Caco-2 (cell line): ENCODE measurements around the gene NUTF2. TPM values are rescaled to one million over a fixed set of nuclear protein-coding genes. Genes with fewer than 3 reads are reported as not detected.

Source experiments
- BruUV-seq: library from RNA; stranded (reverse); fragments of 400-500 nt; replicated peaks from 2 replicates; lab custom pipeline; 2021; lab: Mats Ljungman, UMichigan
- CTCF ChIA-PET: fragments of 300-600 bp; sonication (Branson Sonifier 250); formaldehyde crosslinking; loops from one replicate; lab custom pipeline; 2022; ENCODE audit warnings: antibody characterized with exemption; lab: Charles Lee
- POLR2A ChIA-PET: fragments of 300-600 bp; sonication (Branson Sonifier 250); formaldehyde crosslinking; loops from one replicate; lab custom pipeline; 2022; ENCODE audit warnings: antibody characterized with exemption; lab: Charles Lee
- DNase-seq, 2 experiments: peaks; one replicate each; pipeline versions ENCODE4 v3.0.0 to v3.0.0-alpha.2; 2020 to 2022
- H3K27me3 ChIP-seq: replicated peaks from 2 replicates; pipeline ENCODE4 v1.6.0; 2011; ENCODE audit warnings: low read length; ENCODE audit not compliant: control insufficient read depth, insufficient read depth
- H3K36me3 ChIP-seq: 2 replicates; pipeline ENCODE4 v1.5.1; 2011; ENCODE audit warnings: low read length; ENCODE audit not compliant: control insufficient read depth, insufficient read depth
- H3K4me1 ChIP-seq: fragments of 250-450 bp; sonication (Bioruptor Pico); 2 replicates; pipeline ENCODE4 v1.5.1; 2020; ENCODE audit warnings: mild to moderate bottlenecking
- H3K4me3 ChIP-seq: 2 replicates; pipeline ENCODE4 v1.5.1; 2011; ENCODE audit warnings: low read depth, mild to moderate bottlenecking, control low read depth, low read length
- H3K9me3 ChIP-seq: fragments of 250-450 bp; sonication (Bioruptor Pico); 2 replicates; pipeline ENCODE4 v1.5.1; 2020; ENCODE audit warnings: mild to moderate bottlenecking, moderate library complexity
- H3K27ac Mint-ChIP-seq: one replicate; pipeline ENCODE4 v1.8.0; 2022; ENCODE audit warnings: mixed read lengths; ENCODE audit not compliant: unreplicated experiment
- H3K27me3 Mint-ChIP-seq: one replicate; pipeline ENCODE4 v1.8.0; 2022; ENCODE audit warnings: mixed read lengths; ENCODE audit not compliant: insufficient read depth, unreplicated experiment
- H3K36me3 Mint-ChIP-seq: one replicate; pipeline ENCODE4 v1.8.0; 2022; ENCODE audit warnings: mild to moderate bottlenecking, mixed read lengths; ENCODE audit not compliant: insufficient read depth, unreplicated experiment
- H3K4me1 Mint-ChIP-seq: one replicate; pipeline ENCODE4 v1.8.0; 2022; ENCODE audit warnings: low read depth, mixed read lengths; ENCODE audit not compliant: unreplicated experiment
- H3K4me3 Mint-ChIP-seq: one replicate; pipeline ENCODE4 v1.8.0; 2022; ENCODE audit warnings: mild to moderate bottlenecking, moderate library complexity, mixed read lengths; ENCODE audit not compliant: unreplicated experiment
- H3K9me3 Mint-ChIP-seq: one replicate; pipeline ENCODE4 v1.8.0; 2022; ENCODE audit warnings: mixed read lengths; ENCODE audit not compliant: unreplicated experiment
- CTCF ChIP-seq, 2 experiments: fragments of 200-600 bp in 1 of 2; IDR thresholded peaks; 1 replicate in 1 of 2; 2 replicates in 1 of 2; pipeline versions ENCODE4 v1.5.1 to v1.8.0; 2011 to 2022; ENCODE audit warnings: antibody characterized with exemption in 1 of 2, control low read depth in 1 of 2, inconsistent platforms in 1 of 2, low read depth in 1 of 2, low read length in 1 of 2, mild to moderate bottlenecking in 1 of 2, moderate library complexity in 1 of 2; ENCODE audit not compliant: insufficient read depth in 1 of 2, severe bottlenecking in 1 of 2, unreplicated experiment in 1 of 2
- intact Hi-C: fragments of 100-400 bp; cut with micrococcal nuclease; formaldehyde crosslinking; loops from one replicate; pipeline ENCODE4 v1.10.0; 2022; ENCODE audit not compliant: unreplicated experiment
- total RNA-seq: library from RNA; stranded (reverse); gene quantifications from 2 replicates; pipeline ENCODE4 v1.2.3, GENCODE V29; 2022

NUTF2 gene
- total RNA-seq, 1 experiment from 2014 or later: 239 TPM

GRCh38 chr16:67801241-67801640, 45.5 kb upstream of the NUTF2 start:
- no TSS peak for BruUV-seq
- TF ChIP-seq CTCF (IDR thresholded peaks at IDR 0.05; ENCODE audit: insufficient read depth in 1 of 2, low read depth in 1 of 2, low read length in 1 of 2, severe bottlenecking in 1 of 2, unreplicated experiment in 1 of 2): no peak
- peaks cover 10% of the 10 kb centered on the region; the same call in 1 of the 2 replicates for H3K4me1 ChIP-seq
- H3K9me3 ChIP-seq: no peaks in the 10 kb centered on the region
- Mint-ChIP-seq H3K27me3 (no peaks in the 10 kb centered on the region), H3K9me3 (no peaks in the 10 kb centered on the region), H3K4me1 (peaks cover 9% of the 10 kb centered on the region), H3K4me3 (no peak overlapping the region), H3K36me3 (peaks cover 26% of the 10 kb centered on the region), H3K27ac (no peak overlapping the region)
- POLR2A ChIA-PET: no interaction called here
- no peaks in the 10 kb centered on the region for H3K27me3 ChIP-seq
- CTCF ChIA-PET: no interaction called here
- DNase-seq: no peak
- intact Hi-C loops: loop anchor here (10.0 kb wide), 1 partner anchor 276 kb away; the partner anchor contains the start of gene RIPOR1
- H3K36me3 ChIP-seq: 0 out of 2 replicates have a peak, but pooled peaks cover 4% of the 10 kb centered on the region
- H3K4me3 ChIP-seq: no peak overlapping the region

- Mint-ChIP-seq H3K4me1 (peaks cover 9% of the 10 kb centered on the region), H3K36me3 (peaks cover 32% of the 10 kb centered on the region), H3K27me3 (no peaks in the 10 kb centered on the region), H3K4me3 (no peak overlapping the region), H3K9me3 (no peaks in the 10 kb centered on the region), H3K27ac (no peak overlapping the region)
- no TSS peak for BruUV-seq
- no peak overlapping the region for H3K4me3 ChIP-seq
- H3K4me1 ChIP-seq: peaks cover 10% of the 10 kb centered on the region; the same call in 1 of the 2 replicates
- TF ChIP-seq CTCF (IDR thresholded peaks at IDR 0.05; ENCODE audit: insufficient read depth in 1 of 2, low read depth in 1 of 2, low read length in 1 of 2, severe bottlenecking in 1 of 2, unreplicated experiment in 1 of 2): no peak
- no peaks in the 10 kb centered on the region for H3K27me3 ChIP-seq
- no peaks in the 10 kb centered on the region for H3K9me3 ChIP-seq
- intact Hi-C loops: loop anchor here (10.0 kb wide), 1 partner anchor 277 kb away; the partner anchor contains the start of gene RIPOR1
- DNase-seq: no peak
- ChIA-PET POLR2A (interaction anchor here (0.6 kb wide), 1 partner anchor 18 kb away, joined by 6 read pairs; no protein-coding TSS in a partner anchor), CTCF (no interaction called here)
- 0 out of 2 replicates have a peak, but pooled peaks cover 4% of the 10 kb centered on the region for H3K36me3 ChIP-seq
Measured at GRCh38 chr16:67801883-67802282, 44.9 kb upstream of the NUTF2 start.

GRCh38 chr16:67803894-67804293, 42.8 kb upstream of the NUTF2 start:
- Mint-ChIP-seq H3K27ac (no peak overlapping the region), H3K4me3 (no peak overlapping the region), H3K27me3 (no peaks in the 10 kb centered on the region), H3K36me3 (peaks cover 33% of the 10 kb centered on the region), H3K9me3 (no peaks in the 10 kb centered on the region), H3K4me1 (peaks cover 9% of the 10 kb centered on the region)
- POLR2A ChIA-PET: no interaction called here
- TF ChIP-seq CTCF (IDR thresholded peaks at IDR 0.05; ENCODE audit: insufficient read depth in 1 of 2, low read depth in 1 of 2, low read length in 1 of 2, severe bottlenecking in 1 of 2, unreplicated experiment in 1 of 2): no peak
- Histone ChIP-seq H3K4me1 (peaks cover 10% of the 10 kb centered on the region; the same call in 1 of the 2 replicates), H3K4me3 (no peak overlapping the region), H3K27me3 (no peaks in the 10 kb centered on the region), H3K9me3 (no peaks in the 10 kb centered on the region), H3K36me3 (0 out of 2 replicates have a peak, but pooled peaks cover 4% of the 10 kb centered on the region)
- no peak for DNase-seq
- no TSS peak for BruUV-seq
- intact Hi-C loops: loop anchor here (10.0 kb wide), 1 partner anchor 279 kb away; the partner anchor contains the start of gene RIPOR1
- CTCF ChIA-PET: no interaction called here
